Fibroblast of villous mesenchyme (primary cell): ENCODE measurements around the gene PPP1R1A. TPM values are rescaled to one million over a fixed set of nuclear protein-coding genes. Genes with fewer than 3 reads are reported as not detected.

Experiments
- DNase-seq: peaks from one replicate; pipeline ENCODE4 v3.0.0-alpha.2; 2010; ENCODE audit warnings: low read depth
- H3K4me3 ChIP-seq: 2 replicates; pipeline ENCODE4 v1.5.1; 2011; ENCODE audit warnings: low read depth, mild to moderate bottlenecking, low read length
- total RNA-seq: library from RNA; depleted of rRNA; stranded (reverse); fragments of >200 nt; gene quantifications from 2 replicates; pipeline ENCODE4 v1.2.3, GENCODE V29; 2012
- TF ChIP-seq, protein P1 (sequence below): IDR thresholded peaks from 2 replicates; pipeline ENCODE4 v1.5.1; 2012; ENCODE audit warnings: low read depth, mild to moderate bottlenecking, low read length; ENCODE audit not compliant: insufficient read depth

The PPP1R1A gene
- total RNA-seq, 1 donor, result not detected

DNA sequence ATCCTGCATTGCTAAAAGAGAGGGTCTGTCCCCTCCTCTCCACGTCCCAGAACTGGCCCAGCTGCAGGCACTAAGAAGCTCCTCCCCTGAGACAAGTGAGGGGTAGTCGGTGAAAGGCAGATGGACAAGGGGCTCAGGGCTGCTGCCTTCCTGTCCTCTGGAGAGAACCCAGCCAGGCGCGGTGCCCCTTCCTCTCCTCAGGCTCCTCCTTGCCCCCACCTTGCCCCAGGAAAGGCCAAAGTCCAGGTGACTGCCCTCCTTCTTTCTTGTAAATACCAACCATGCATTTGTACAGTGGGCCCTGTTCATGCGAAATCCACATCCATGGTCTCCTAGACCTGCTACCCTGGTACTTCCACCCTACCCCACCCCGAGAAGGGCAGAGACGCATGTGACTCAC lies 9.7 kb downstream of the PPP1R1A start:
- TF ChIP-seq, protein P1, sequence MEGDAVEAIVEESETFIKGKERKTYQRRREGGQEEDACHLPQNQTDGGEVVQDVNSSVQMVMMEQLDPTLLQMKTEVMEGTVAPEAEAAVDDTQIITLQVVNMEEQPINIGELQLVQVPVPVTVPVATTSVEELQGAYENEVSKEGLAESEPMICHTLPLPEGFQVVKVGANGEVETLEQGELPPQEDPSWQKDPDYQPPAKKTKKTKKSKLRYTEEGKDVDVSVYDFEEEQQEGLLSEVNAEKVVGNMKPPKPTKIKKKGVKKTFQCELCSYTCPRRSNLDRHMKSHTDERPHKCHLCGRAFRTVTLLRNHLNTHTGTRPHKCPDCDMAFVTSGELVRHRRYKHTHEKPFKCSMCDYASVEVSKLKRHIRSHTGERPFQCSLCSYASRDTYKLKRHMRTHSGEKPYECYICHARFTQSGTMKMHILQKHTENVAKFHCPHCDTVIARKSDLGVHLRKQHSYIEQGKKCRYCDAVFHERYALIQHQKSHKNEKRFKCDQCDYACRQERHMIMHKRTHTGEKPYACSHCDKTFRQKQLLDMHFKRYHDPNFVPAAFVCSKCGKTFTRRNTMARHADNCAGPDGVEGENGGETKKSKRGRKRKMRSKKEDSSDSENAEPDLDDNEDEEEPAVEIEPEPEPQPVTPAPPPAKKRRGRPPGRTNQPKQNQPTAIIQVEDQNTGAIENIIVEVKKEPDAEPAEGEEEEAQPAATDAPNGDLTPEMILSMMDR, result no peak
- no peak for DNase-seq
- H3K4me3 ChIP-seq, result no peak overlapping the region

DNA sequence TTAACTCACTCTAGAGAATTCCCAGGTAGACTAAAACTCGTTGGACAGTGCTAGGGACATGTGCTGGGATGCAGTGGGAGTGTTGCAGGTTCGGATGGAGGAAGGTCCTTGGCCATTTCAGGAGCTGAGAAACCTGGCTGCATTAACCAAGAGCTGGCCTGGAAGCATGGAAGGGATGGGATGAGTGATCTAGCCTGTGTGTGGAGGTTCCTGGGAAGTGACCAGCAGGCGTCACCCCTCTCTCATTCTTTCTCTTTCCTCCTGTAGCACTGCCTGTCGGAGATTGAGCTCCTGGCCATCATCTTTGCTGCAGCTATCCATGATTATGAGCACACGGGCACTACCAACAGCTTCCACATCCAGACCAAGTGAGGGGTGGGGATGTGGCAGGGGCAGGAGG lies 15.6 kb downstream of the PPP1R1A start:
- TF ChIP-seq, protein P1, result no peak
- no peak for DNase-seq
- H3K4me3 ChIP-seq, result no peak overlapping the region

DNA sequence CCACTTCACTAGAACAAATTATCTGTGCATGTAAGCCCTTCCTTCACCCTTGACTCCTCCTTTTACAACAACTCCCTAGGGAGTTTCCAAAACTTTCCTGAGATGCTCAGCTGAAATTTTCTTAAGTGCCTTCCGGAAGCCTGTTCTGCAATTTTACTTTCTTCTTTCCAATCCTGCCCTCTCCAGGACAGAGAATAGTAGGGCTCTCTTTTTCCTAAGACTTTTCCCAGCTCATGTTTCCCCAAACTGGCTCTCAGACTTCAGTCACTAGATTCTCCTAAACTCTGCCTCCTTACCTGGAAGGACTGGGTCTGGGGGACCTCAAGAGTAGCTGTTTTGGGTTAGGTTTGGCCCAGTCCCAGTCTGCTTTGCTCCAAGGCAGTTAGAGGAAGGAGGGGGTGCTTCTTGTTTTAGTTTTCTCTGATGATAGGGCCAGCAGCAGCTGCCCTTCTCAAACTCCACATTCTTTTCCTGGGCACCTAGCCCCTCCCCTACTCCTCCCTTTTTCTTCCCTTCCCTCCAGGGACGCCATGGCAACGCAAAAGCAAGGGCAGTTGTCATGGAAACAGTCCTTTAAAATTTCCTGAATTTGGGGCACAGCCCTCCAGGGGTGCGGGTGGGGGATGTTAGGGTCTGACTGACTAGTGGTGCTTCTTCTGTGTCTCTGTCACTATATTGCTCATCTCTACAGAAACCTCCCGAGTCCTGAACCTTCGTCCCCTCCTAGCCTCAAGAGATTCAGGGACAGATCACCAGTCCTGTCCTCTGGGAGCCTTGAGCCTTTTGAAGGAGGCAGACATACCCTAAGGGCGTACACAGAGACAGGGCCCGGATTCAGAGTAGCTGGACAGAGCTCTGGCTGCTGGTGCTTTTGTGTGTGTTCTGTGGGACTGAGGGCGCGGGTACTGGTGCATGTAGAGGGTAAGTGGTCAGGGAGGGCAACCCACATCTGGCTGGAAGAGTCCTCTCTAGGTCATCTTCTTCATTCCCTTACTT lies 17.0 kb downstream of the PPP1R1A start:
- H3K4me3 ChIP-seq, result no peak overlapping the region
- TF ChIP-seq, protein P1, result no peak
- no peak for DNase-seq

DNA sequence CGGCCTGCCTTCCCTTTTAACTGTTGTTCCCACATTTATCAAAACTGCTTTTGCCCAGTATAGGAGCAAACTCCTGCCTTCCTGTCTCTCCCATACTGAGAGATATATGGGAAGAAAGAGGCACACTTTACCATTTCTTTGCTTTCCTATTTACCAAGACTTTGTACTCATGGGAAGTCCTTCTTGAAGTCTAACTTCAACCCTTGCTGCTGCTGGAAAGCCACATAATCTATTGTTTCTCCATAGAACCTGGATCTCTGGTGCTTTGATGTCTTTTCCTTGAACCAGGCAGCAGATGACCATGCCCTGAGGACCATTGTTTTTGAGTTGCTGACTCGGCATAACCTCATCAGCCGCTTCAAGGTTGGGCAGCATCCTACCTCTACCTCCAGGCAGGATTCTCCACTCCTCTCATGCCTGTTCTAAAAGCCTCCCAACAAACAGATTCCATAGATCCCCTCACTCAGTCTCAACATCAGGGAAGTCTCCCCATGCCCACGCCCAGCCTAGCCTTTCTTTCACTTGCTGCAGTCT lies 18.4 kb downstream of the PPP1R1A start:
- no peak overlapping the region for H3K4me3 ChIP-seq
- TF ChIP-seq, protein P1, result no peak
- DNase-seq, result no peak

DNA sequence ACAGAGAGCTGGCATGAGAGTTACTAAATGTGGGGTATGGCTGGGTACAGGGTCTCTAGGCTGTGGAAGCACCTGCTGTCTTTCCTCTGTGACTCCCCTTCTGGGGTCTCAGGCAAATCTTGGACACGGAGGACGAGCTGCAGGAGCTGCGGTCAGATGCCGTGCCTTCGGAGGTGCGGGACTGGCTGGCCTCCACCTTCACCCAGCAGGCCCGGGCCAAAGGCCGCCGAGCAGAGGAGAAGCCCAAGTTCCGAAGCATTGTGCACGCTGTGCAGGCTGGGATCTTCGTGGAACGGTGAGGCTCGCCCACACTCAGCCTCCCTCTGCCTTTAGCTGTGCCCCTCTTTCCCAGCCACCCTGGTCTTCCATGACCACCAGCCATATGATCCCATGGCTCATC lies 19.4 kb downstream of the PPP1R1A start:
- DNase-seq, result no peak
- H3K4me3 ChIP-seq, result no peak overlapping the region
- TF ChIP-seq, protein P1, result no peak

DNA sequence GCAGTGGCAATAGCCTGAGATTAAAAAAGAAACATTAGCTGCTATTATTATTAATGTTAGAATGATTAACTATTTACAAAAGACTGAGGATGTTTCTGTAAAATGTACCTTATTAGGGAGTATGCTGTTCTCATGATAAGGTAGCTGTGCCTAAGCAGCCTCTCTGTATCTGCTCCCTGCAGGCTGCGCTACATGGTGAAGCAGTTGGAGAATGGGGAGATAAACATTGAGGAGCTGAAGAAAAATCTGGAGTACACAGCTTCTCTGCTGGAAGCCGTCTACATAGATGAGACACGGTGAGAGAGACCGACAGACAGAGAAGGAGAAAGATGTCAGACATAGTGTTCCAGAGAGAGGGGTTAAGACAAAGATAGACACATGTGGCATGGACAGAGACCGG lies 21.7 kb downstream of the PPP1R1A start:
- no peak overlapping the region for H3K4me3 ChIP-seq
- no peak for DNase-seq
- TF ChIP-seq, protein P1, result no peak
